Liver (tissue), 9 donors: ENCODE measurements around the gene MICAL3. TPM values are rescaled to one million over a fixed set of nuclear protein-coding genes. Genes with fewer than 3 reads are reported as not detected.

Experiments used
- DNase-seq: peaks from one replicate; pipeline ENCODE4 v3.0.0-alpha.2; 2017; ENCODE audit warnings: low spot score
- H3K27ac ChIP-seq, 2 donors: one replicate each; pipeline ENCODE4 v1.7.0; 2013; ENCODE audit warnings: inconsistent platforms in 2 of 2, low read length in 2 of 2, control low read depth in 1 of 2, low read depth in 1 of 2, mild to moderate bottlenecking in 1 of 2
- H3K27me3 ChIP-seq, 4 donors: one replicate each; pipeline versions ENCODE4 v1.6.1 to v1.7.0; 2013; ENCODE audit warnings: low read length in 3 of 4, inconsistent platforms in 1 of 4, mild to moderate bottlenecking in 1 of 4, moderate library complexity in 1 of 4; ENCODE audit not compliant: control insufficient read depth in 4 of 4, insufficient read depth in 4 of 4
- H3K36me3 ChIP-seq, 4 donors: one replicate each; pipeline versions ENCODE4 v1.6.1 to v1.7.0; 2013; ENCODE audit warnings: low read length in 3 of 4, mild to moderate bottlenecking in 3 of 4, low read depth in 1 of 4, moderate library complexity in 1 of 4; ENCODE audit not compliant: control insufficient read depth in 4 of 4, insufficient read depth in 3 of 4
- H3K4me1 ChIP-seq, 4 donors: one replicate each; pipeline versions ENCODE4 v1.6.1 to v1.7.0; 2013; ENCODE audit warnings: low read length in 3 of 4, mild to moderate bottlenecking in 3 of 4, moderate library complexity in 1 of 4; ENCODE audit not compliant: control insufficient read depth in 4 of 4, insufficient read depth in 4 of 4
- H3K4me3 ChIP-seq, 3 donors: one replicate each; pipeline versions ENCODE4 v1.6.1 to v1.7.0; 2013; ENCODE audit warnings: low read length in 3 of 3, control low read depth in 1 of 3, low read depth in 1 of 3, mild to moderate bottlenecking in 1 of 3
- H3K9ac ChIP-seq, 2 donors: one replicate each; pipeline ENCODE4 v1.7.0; 2013; ENCODE audit warnings: low read length in 2 of 2, mild to moderate bottlenecking in 2 of 2, moderate library complexity in 2 of 2, control low read depth in 1 of 2, low read depth in 1 of 2
- H3K9me3 ChIP-seq, 4 donors: one replicate each; pipeline versions ENCODE4 v1.6.1 to v1.7.0; 2013; ENCODE audit warnings: low read length in 3 of 4; ENCODE audit not compliant: control insufficient read depth in 4 of 4
- ATF3 ChIP-seq: IDR thresholded peaks from 2 replicates; pipeline ENCODE4 v1.6.1; 2016; ENCODE audit warnings: antibody characterized with exemption
- CTCF ChIP-seq: fragments of 150-350 bp; IDR thresholded peaks from 2 replicates; pipeline ENCODE4 v1.5.1; 2017; ENCODE audit warnings: improper control_type of control experiment, low read depth, low read length; ENCODE audit not compliant: missing input control
- EGR1 ChIP-seq, 2 donors: IDR thresholded peaks; 2 replicates each; pipeline ENCODE4 v1.6.1; 2016 to 2018; ENCODE audit warnings: antibody characterized with exemption in 2 of 2, low read depth in 2 of 2
- FOXA1 ChIP-seq: IDR thresholded peaks from 2 replicates; pipeline ENCODE4 v1.6.1; 2016; ENCODE audit warnings: antibody characterized with exemption
- FOXA2 ChIP-seq: IDR thresholded peaks from 2 replicates; pipeline ENCODE4 v1.6.1; 2016; ENCODE audit warnings: antibody characterized with exemption
- GABPA ChIP-seq, 2 donors: IDR thresholded peaks in 1 of 2; conservative IDR thresholded peaks in 1 of 2; 2 replicates each; pipeline ENCODE4 v1.6.1; 2016; ENCODE audit warnings: antibody characterized with exemption in 2 of 2, mild to moderate bottlenecking in 1 of 2, moderate library complexity in 1 of 2
- HNF4A ChIP-seq, 2 donors: conservative IDR thresholded peaks; 2 replicates each; pipeline ENCODE4 v1.6.1; 2016; ENCODE audit warnings: antibody characterized with exemption in 2 of 2, mild to moderate bottlenecking in 2 of 2
- HNF4G ChIP-seq: IDR thresholded peaks from 2 replicates; pipeline ENCODE4 v1.6.1; 2016; ENCODE audit warnings: antibody characterized with exemption
- JUND ChIP-seq, 2 donors: IDR thresholded peaks; 2 replicates each; pipeline ENCODE4 v1.6.1; 2016; ENCODE audit warnings: antibody characterized with exemption in 2 of 2
- MAX ChIP-seq: IDR thresholded peaks from 2 replicates; pipeline ENCODE4 v1.6.1; 2016; ENCODE audit warnings: antibody characterized with exemption
- NR2F2 ChIP-seq: IDR thresholded peaks from 2 replicates; pipeline ENCODE4 v1.6.1; 2016; ENCODE audit warnings: antibody characterized with exemption
- RAD21 ChIP-seq, 2 donors: IDR thresholded peaks; 2 replicates each; pipeline ENCODE4 v1.6.1; 2016; ENCODE audit warnings: antibody characterized with exemption in 2 of 2, mild to moderate bottlenecking in 2 of 2
- REST ChIP-seq: IDR thresholded peaks from 2 replicates; pipeline ENCODE4 v1.6.1; 2016; ENCODE audit warnings: antibody characterized with exemption, mild to moderate bottlenecking
- RXRA ChIP-seq, 2 donors: IDR thresholded peaks; 2 replicates each; pipeline ENCODE4 v1.6.1; 2017 to 2018; ENCODE audit warnings: antibody characterized with exemption in 2 of 2, mild to moderate bottlenecking in 1 of 2
- SP1 ChIP-seq: IDR thresholded peaks from 2 replicates; pipeline ENCODE4 v1.6.1; 2018; ENCODE audit warnings: antibody characterized with exemption, mild to moderate bottlenecking
- TAF1 ChIP-seq: conservative IDR thresholded peaks from 2 replicates; pipeline ENCODE4 v1.6.1; 2016; ENCODE audit warnings: antibody characterized with exemption, mild to moderate bottlenecking
- YY1 ChIP-seq: IDR thresholded peaks from 2 replicates; pipeline ENCODE4 v1.6.1; 2016; ENCODE audit warnings: antibody characterized with exemption, mild to moderate bottlenecking
- ZBTB33 ChIP-seq: IDR thresholded peaks from 2 replicates; pipeline ENCODE4 v1.6.1; 2016; ENCODE audit warnings: antibody characterized with exemption
- WGBS: extraction: QIAGEN DNeasy Blood & Tissue Kit; methylation state at CpG from one replicate; pipeline ENCODE4 v1.1.7; 2013; 5-methylcytosine and 5-hydroxymethylcytosine counted together
- polyA plus RNA-seq, 2 donors: library from polyadenylated mRNA; stranded (reverse) in 1 of 2; unstranded in 1 of 2; fragments of 200-250 nt in 1 of 2; fragments of >200 nt in 1 of 2; fragmentation: Nextera tagmentation in 1 of 2; extraction: Ambion mirVana in 1 of 2; gene quantifications; one replicate each; pipeline versions ENCODE4 v1.2.1 to v1.2.3, GENCODE V29; 2013 to 2015
- total RNA-seq, 2 donors: library from RNA; depleted of rRNA; stranded (reverse); fragments of >200 nt; gene quantifications; one replicate each; pipeline ENCODE4 v1.2.3, GENCODE V29; 2014
- donor health status: healthy.
- donor health status: healthy.
- donor health status: healthy.
- donor health status: healthy.
- donor health status: healthy.

Gene MICAL3
- total and polyA plus RNA-seq, 4 donors: 6.4 to 38.4 (median 23.4) TPM

GRCh38 chr22:17838180-17838865, 186.0 kb downstream of the MICAL3 start:
- WGBS: 41% methylated on average over 13 of the region's 13 CpGs
- TF ChIP-seq CTCF: no peak
- TF ChIP-seq HNF4A (conservative IDR thresholded peaks at IDR 0.05): peak; percentile 98 to 100
- TF ChIP-seq REST: peak; percentile 69
- TF ChIP-seq JUND (IDR thresholded peaks at IDR 0.05): peak; percentile 71 to 75
- TF ChIP-seq FOXA1: peak; percentile 89
- peak; percentile 90 for TF ChIP-seq ZBTB33
- no peak for TF ChIP-seq TAF1
- peak; percentile 95 for TF ChIP-seq SP1
- TF ChIP-seq NR2F2: peak; percentile 84
- no peak for TF ChIP-seq GABPA (IDR thresholded peaks at IDR 0.05 in 1 of 2, conservative IDR thresholded peaks at IDR 0.05 in 1 of 2)
- TF ChIP-seq ATF3: peak; percentile 67
- TF ChIP-seq RAD21 (IDR thresholded peaks at IDR 0.05): peak; percentile 52 to 58
- TF ChIP-seq RXRA (IDR thresholded peaks at IDR 0.05): peak; percentile 99
- TF ChIP-seq HNF4G: peak; percentile 97
- TF ChIP-seq YY1: peak; percentile 82
- peak; percentile 85 for TF ChIP-seq FOXA2
- peak in 1 of 2 donors; percentile 62 for TF ChIP-seq EGR1 (IDR thresholded peaks at IDR 0.05; ENCODE audit: low read depth in 2 of 2)
- TF ChIP-seq MAX: peak; percentile 95
- Histone ChIP-seq H3K27ac (peak overlapping the region; percentile 72 to 78), H3K36me3 (no peaks in the 10 kb centered on the region), H3K4me3 (no peak overlapping the region), H3K27me3 (no peaks in the 10 kb centered on the region), H3K9ac (no peak overlapping the region), H3K4me1 (peaks cover 9 to 87% (median 72%) of the 10 kb centered on the region in 4 donors), H3K9me3 (no peaks in the 10 kb centered on the region)
- DNase-seq: no peak
